Tibial nerve (tissue), 3 donors: ENCODE measurements around the gene TCEAL6.

Experiments used
- POLR2A ChIP-seq, 2 donors: fragments of 450-650 bp; IDR thresholded peaks; one replicate each; pipeline ENCODE4 v1.6.1; 2017; ENCODE audit warnings: antibody characterized with exemption in 2 of 2, mild to moderate bottlenecking in 2 of 2, moderate library complexity in 2 of 2
- TF ChIP-seq, protein P1 (sequence below), 5 experiments: fragments of 200-600 bp in 3 of 5; fragments of 450-650 bp in 2 of 5; sonication (generic) in 3 of 5; IDR thresholded peaks; one replicate each; pipeline ENCODE4 v1.5.1; 2016 to 2019; ENCODE audit warnings: antibody characterized with exemption in 5 of 5, mild to moderate bottlenecking in 3 of 5, moderate library complexity in 2 of 5

DNA sequence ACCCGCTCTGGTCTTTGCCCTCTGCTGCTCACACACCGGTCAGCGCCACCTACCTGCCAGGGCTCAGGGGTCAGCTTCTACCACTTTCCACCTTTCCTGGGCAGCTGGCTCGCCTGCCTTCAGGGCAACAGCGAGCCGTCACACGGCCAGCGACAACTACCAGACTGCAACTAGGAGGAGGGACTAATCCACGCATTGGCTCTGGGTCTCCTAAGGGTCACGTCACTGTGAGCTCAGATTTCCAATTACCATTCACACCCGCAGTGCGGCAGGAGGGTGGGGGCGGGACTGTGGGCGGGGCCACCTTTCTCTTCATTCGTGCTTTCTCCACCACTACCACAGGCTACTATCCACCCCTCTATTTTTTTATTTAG lies 13.5 kb upstream of the TCEAL6 start, which contains the start of gene BEX5:
- no peak for TF ChIP-seq POLR2A (IDR thresholded peaks at IDR 0.05)
- TF ChIP-seq, protein P1, sequence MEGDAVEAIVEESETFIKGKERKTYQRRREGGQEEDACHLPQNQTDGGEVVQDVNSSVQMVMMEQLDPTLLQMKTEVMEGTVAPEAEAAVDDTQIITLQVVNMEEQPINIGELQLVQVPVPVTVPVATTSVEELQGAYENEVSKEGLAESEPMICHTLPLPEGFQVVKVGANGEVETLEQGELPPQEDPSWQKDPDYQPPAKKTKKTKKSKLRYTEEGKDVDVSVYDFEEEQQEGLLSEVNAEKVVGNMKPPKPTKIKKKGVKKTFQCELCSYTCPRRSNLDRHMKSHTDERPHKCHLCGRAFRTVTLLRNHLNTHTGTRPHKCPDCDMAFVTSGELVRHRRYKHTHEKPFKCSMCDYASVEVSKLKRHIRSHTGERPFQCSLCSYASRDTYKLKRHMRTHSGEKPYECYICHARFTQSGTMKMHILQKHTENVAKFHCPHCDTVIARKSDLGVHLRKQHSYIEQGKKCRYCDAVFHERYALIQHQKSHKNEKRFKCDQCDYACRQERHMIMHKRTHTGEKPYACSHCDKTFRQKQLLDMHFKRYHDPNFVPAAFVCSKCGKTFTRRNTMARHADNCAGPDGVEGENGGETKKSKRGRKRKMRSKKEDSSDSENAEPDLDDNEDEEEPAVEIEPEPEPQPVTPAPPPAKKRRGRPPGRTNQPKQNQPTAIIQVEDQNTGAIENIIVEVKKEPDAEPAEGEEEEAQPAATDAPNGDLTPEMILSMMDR (IDR thresholded peaks at IDR 0.05), result no peak
